GM23338 (cell line): ENCODE results near the gene INTS2. TPM values are rescaled to one million over a fixed set of nuclear protein-coding genes. Genes with fewer than 3 reads are reported as not detected.

Source experiments
- CREB1 ChIP-seq: fragments of 250-450 bp; sonication (Bioruptor Pico); IDR thresholded peaks from 2 replicates; pipeline ENCODE4 v1.5.0; 2020; ENCODE audit warnings: low read depth, mild to moderate bottlenecking, moderate library complexity
- CTCF ChIP-seq, 2 experiments: fragments of 200-600 bp in 1 of 2; sonication (generic) in 1 of 2; conservative IDR thresholded peaks; 2 replicates each; pipeline versions ENCODE4 v1.5.1 to v1.6.1; 2016 to 2017; ENCODE audit warnings: antibody characterized with exemption in 2 of 2, low read depth in 2 of 2, mild to moderate bottlenecking in 2 of 2, moderate library complexity in 1 of 2
- EZH2phosphoT487 ChIP-seq: fragments of 200-600 bp; sonication (generic); IDR thresholded peaks from one replicate; pipeline ENCODE4 v1.8.1; 2018; ENCODE audit warnings: antibody characterized with exemption; ENCODE audit not compliant: unreplicated experiment
- JUNB ChIP-seq: IDR thresholded peaks from one replicate; pipeline ENCODE4 v1.6.1; 2016; ENCODE audit warnings: antibody characterized with exemption; ENCODE audit not compliant: unreplicated experiment
- STAT1 ChIP-seq: IDR thresholded peaks from one replicate; pipeline ENCODE4 v1.6.1; 2016; ENCODE audit warnings: antibody characterized with exemption; ENCODE audit not compliant: unreplicated experiment
- ZNF462 ChIP-seq: fragments of 250-450 bp; sonication (Bioruptor Pico); IDR thresholded peaks from 2 replicates; pipeline ENCODE4 v1.5.0; 2020; ENCODE audit warnings: mild to moderate bottlenecking, moderate library complexity
- polyA plus RNA-seq: library from polyadenylated mRNA; unstranded; fragments of >200 nt; fragmentation: Nextera tagmentation; extraction: Ambion mirVana; gene quantifications from 2 replicates; pipeline ENCODE4 v1.2.1, GENCODE V29; 2016
- total RNA-seq: library from RNA; depleted of rRNA; stranded (reverse); fragments of >200 nt; shearing (Covaris generic); gene quantifications from 2 replicates; pipeline ENCODE4 v1.2.3, GENCODE V29; 2014

Gene INTS2
- total and polyA plus RNA-seq, 2 experiments from 2014 or later: 5.9 to 31.6 TPM

DNA sequence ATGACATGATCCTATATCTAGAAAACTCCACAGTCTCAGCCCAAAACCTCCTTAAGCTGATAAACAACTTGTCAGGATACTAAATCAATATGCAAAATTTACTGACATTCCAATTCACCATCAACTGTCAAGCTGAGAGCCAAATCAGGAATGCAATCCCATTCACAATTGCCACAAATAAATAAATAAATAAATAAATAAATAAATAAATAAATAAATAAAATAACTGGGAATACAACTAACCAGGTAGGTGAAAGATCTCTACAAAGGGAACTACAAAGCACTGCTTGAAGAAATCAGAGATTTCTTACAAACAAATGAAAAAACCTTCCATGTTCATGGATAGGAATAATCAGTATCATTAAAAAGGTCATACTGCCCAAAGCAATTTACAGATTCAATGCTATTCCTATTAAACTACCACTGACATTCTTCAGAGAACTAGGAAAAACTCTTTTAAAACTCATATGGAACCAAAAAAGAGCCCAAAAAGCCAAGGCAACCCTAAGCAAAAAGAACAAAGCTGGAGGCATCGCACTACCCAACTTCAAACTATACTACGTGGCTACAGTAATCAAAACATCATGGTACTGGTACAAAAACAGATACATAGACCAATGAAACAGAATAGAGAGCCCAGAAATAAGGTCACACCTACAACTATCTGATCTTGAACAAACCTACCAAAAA lies 102.2 kb downstream of the INTS2 start (continued):
- TF ChIP-seq EZH2phosphoT487 (no peak), CREB1 (no peak), ZNF462 (CRISPR knock-in tag) (no peak), STAT1 (no peak), JUNB (no peak), CTCF (conservative IDR thresholded peaks at IDR 0.05; ENCODE audit: low read depth in 2 of 2) (no peak)
